DND-41 (cell line): Measurements from ENCODE around the gene UBE3B.

Experiments used
- ATAC-seq: fragments of 200-7000 bp; cut with Tn5 transposase; 3 replicates; pipeline ENCODE4 v1.9.1; 2021; ENCODE audit warnings: low read depth; ENCODE audit not compliant: insufficient read depth
- DNase-seq: peaks from one replicate; pipeline ENCODE4 v3.0.0-alpha.2; 2020
- H2AFZ ChIP-seq: 2 replicates; pipeline ENCODE4 v1.6.0; 2012; ENCODE audit warnings: low read depth, low read length
- H3K27ac ChIP-seq: 2 replicates; pipeline ENCODE4 v1.5.1; 2012; ENCODE audit warnings: low read length, inconsistent platforms
- H3K27me3 ChIP-seq: fragments of 200-600 bp; sonication (generic); 2 replicates; pipeline ENCODE4 v1.6.0; 2012; ENCODE audit warnings: low read length, mild to moderate bottlenecking, inconsistent platforms; ENCODE audit not compliant: insufficient read depth, poor library complexity
- H3K36me3 ChIP-seq: 2 replicates; pipeline ENCODE4 v1.5.1; 2012; ENCODE audit warnings: low read length, inconsistent platforms; ENCODE audit not compliant: insufficient read depth
- H3K4me1 ChIP-seq: 2 replicates; pipeline ENCODE4 v1.5.1; 2012; ENCODE audit warnings: mild to moderate bottlenecking, low read length; ENCODE audit not compliant: insufficient read depth
- H3K4me2 ChIP-seq: 2 replicates; pipeline ENCODE4 v1.6.0; 2012; ENCODE audit warnings: mild to moderate bottlenecking, moderate library complexity, low read length, inconsistent platforms; ENCODE audit not compliant: insufficient read depth
- H3K4me3 ChIP-seq, 2 experiments: fragments of 200-600 bp in 1 of 2; shearing (Covaris generic) in 1 of 2; 2 replicates each; pipeline ENCODE4 v1.5.1; 2012 to 2016; ENCODE audit warnings: inconsistent platforms in 2 of 2, low read length in 2 of 2, mild to moderate bottlenecking in 2 of 2, low read depth in 1 of 2, moderate library complexity in 1 of 2
- H3K79me2 ChIP-seq: 2 replicates; pipeline ENCODE4 v1.6.0; 2012; ENCODE audit warnings: low read length, inconsistent platforms; ENCODE audit not compliant: insufficient read depth
- H3K9ac ChIP-seq: 2 replicates; pipeline ENCODE4 v1.6.0; 2012; ENCODE audit warnings: low read depth, mild to moderate bottlenecking, inconsistent platforms, low read length, moderate library complexity
- H3K9me3 ChIP-seq: 2 replicates; pipeline ENCODE4 v1.5.1; 2012; ENCODE audit warnings: low read length, moderate library complexity, mild to moderate bottlenecking, inconsistent platforms; ENCODE audit not compliant: insufficient read depth, severe bottlenecking
- H4K20me1 ChIP-seq: 2 replicates; pipeline ENCODE4 v1.6.0; 2012; ENCODE audit warnings: low read length; ENCODE audit not compliant: insufficient read depth
- CTCF ChIP-seq: IDR thresholded peaks from 2 replicates; pipeline ENCODE4 v1.5.1; 2012; ENCODE audit warnings: borderline replicate concordance, low read length, moderate library complexity, mild to moderate bottlenecking; ENCODE audit not compliant: poor library complexity, severe bottlenecking; ENCODE audit errors: extremely low read depth
- EZH2 ChIP-seq: IDR thresholded peaks from 3 replicates; pipeline ENCODE4 v1.6.1; 2012; ENCODE audit warnings: borderline replicate concordance, low read depth, mild to moderate bottlenecking, moderate library complexity, low read length, inconsistent platforms; ENCODE audit not compliant: severe bottlenecking

UBE3B gene

GRCh38 chr12:109578330-109578927 is 101.0 kb downstream of the UBE3B start:
- Histone ChIP-seq H4K20me1 (0 out of 2 replicates have a peak, but pooled peaks cover 3% of the 10 kb centered on the region), H3K4me3 (no peak overlapping the region)

GRCh38 chr12:109579639-109580038 is 102.2 kb downstream of the UBE3B start:
- Histone ChIP-seq H3K9ac (no peak overlapping the region), H3K36me3 (peaks cover 75% of the 10 kb centered on the region), H4K20me1 (0 out of 2 replicates have a peak, but pooled peaks cover 8% of the 10 kb centered on the region), H3K4me2 (no peak overlapping the region), H2AFZ (no peak overlapping the region), H3K27ac (no peak overlapping the region), H3K4me1 (peaks cover 8% of the 10 kb centered on the region), H3K4me3 (no peak overlapping the region), H3K27me3 (no peaks in the 10 kb centered on the region), H3K79me2 (peaks cover 11% of the 10 kb centered on the region), H3K9me3 (no peaks in the 10 kb centered on the region)
- DNase-seq: no peak
- no peak for ATAC-seq
- TF ChIP-seq EZH2 (no peak), CTCF (no peak)

More at GRCh38 chr12:109578330-109578927, 101.0 kb downstream of the UBE3B start:
- no peak overlapping the region for H3K9ac ChIP-seq
- H3K9me3 ChIP-seq: no peaks in the 10 kb centered on the region
- peaks cover 19% of the 10 kb centered on the region for H3K79me2 ChIP-seq
- H3K27me3 ChIP-seq: no peaks in the 10 kb centered on the region
- H2AFZ ChIP-seq: no peak overlapping the region
- DNase-seq (no peak), ATAC-seq (no peak)
- peaks cover 66% of the 10 kb centered on the region for H3K36me3 ChIP-seq
- peaks cover 16% of the 10 kb centered on the region for H3K4me1 ChIP-seq
- TF ChIP-seq EZH2 (no peak), CTCF (no peak)
- no peak overlapping the region for H3K27ac ChIP-seq
- H3K4me2 ChIP-seq: no peak overlapping the region

DNA sequence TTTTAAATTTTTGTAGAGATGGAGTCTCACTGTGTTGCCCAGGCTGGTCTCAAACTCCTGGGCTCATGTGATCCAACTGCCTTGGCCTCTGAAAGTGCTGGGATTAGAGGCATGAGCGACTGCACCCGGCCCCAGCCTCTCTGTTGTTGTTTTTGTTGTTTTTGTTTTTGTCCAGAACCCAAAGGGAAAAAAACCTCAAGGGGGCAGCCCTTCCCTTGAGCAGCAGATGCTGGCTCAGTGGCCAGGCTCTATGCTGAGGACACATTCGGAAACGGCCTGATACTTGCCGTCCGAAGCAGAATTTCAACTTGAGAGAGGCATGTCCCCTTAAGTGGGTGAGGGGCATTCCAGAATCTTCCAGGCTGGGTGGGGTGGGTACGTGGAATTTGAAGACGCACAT is 102.8 kb downstream of the UBE3B start:
- Histone ChIP-seq H3K9ac (no peak overlapping the region), H4K20me1 (0 out of 2 replicates have a peak, but pooled peaks cover 8% of the 10 kb centered on the region), H3K4me2 (no peak overlapping the region), H3K27me3 (no peaks in the 10 kb centered on the region), H3K27ac (no peak overlapping the region), H3K36me3 (peaks cover 74% of the 10 kb centered on the region), H3K4me3 (no peak overlapping the region), H2AFZ (no peak overlapping the region), H3K79me2 (peaks cover 4% of the 10 kb centered on the region), H3K9me3 (no peaks in the 10 kb centered on the region), H3K4me1 (peaks cover 2% of the 10 kb centered on the region; the same call in 1 of the 2 replicates)
- DNase-seq (no peak), ATAC-seq (no peak)
- no peak for TF ChIP-seq CTCF
- no peak for TF ChIP-seq EZH2
